HL-60/S4 treated with retinoic acid at 250 ng/mL for 4 days and 3 days (cell line): ENCODE results near the gene VIPAS39.
"Not testable (repeated sequence)": the region's sequence is repeated elsewhere in the genome, so short reads cannot be mapped to it uniquely, and the experiment has no call there.

ENCODE experiments used
- in situ Hi-C: fragments of 300-500 bp; cut with MboI; formaldehyde crosslinking; loops from 2 replicates; pipeline ENCODE4 v1.7.0; 2022; ENCODE audit warnings: low sequenced_read_pairs

Gene VIPAS39

GRCh38 chr14:77470224-77470870 is 12.9 kb upstream of the VIPAS39 start:
- in situ Hi-C loops, result no loop called here

GRCh38 chr14:77469539-77469938 is 12.1 kb upstream of the VIPAS39 start:
- in situ Hi-C loops, result no loop called here

- in situ Hi-C loops, result no loop called here
These were observed 11.7 kb upstream of the VIPAS39 start for GRCh38 chr14:77469067-77469505.

DNA sequence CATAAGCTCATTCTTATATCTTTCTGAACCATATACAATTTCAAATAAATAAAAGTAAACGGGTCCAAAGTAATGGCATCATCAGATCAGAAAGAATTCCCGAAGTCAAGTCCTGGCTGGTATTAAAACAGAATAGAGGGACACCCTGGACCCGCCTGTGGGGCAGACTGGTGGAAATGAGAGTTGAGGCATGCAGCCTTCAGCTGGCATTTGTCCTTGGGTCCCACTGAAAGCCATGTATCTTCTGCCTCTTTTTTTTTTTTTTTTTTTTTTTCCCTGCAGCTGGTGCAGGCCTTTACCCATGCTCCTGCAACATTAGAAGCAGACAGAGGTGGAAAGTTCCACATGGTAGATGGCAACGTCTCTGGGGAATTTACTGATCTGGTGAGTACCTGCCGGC is 10.4 kb upstream of the VIPAS39 start:
- in situ Hi-C loops, result no loop called here

DNA sequence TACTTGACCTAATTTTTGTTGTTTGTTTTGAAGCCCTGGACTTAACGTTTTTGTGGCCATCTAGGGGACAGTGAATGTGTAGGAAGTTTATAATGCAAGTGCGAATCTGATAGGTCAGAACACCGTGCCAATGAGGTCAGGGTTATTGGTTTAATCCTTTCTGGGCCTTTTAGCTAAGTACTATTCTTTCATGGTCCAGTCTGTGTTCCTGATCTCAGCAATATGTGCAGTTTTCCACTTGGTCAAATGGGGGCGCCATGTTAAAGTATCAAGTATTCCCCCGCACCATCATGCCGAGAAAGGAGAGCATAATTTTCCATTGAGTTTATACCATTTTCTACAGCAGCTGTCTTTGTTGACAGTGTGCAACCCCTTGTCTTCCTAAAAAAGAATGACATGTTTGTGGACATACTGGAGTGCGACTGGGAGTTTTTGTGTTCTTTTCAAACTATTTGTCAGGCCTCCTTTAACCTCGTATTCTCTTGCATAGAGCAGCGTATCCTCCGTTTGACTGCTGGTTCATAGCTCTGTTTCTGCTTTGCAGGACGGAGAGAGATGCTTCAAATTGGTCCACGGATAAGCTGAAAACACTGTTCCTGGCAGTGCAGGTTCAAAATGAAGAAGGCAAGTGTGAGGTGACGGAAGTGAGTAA is 1.8 kb upstream of the VIPAS39 start:
- in situ Hi-C loops, result no loop called here

- in situ Hi-C loops, result no loop called here
These were observed 999 bp upstream of the VIPAS39 start for GRCh38 chr14:77458249-77458950.

DNA sequence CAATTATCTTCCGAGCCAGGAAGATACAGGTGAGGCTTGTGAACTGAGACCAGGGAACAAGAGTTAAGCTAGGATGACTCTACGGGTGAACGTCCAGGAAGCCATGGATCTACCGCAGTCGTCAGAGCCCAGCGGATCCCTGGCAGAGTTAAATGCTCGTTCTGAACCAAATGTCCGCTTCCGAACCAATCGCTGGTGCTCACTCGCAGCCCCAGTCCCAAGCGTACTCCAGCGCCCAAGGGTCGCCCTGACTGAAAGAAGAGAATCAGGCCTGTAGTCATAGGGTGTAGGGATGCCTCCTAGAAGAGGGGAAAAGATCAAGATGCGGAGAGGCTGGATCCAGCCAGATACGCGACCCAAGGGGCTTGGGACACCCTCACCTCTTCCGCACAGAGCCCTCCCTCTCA is 283 bp downstream of the VIPAS39 start:
- in situ Hi-C loops, result no loop called here

DNA sequence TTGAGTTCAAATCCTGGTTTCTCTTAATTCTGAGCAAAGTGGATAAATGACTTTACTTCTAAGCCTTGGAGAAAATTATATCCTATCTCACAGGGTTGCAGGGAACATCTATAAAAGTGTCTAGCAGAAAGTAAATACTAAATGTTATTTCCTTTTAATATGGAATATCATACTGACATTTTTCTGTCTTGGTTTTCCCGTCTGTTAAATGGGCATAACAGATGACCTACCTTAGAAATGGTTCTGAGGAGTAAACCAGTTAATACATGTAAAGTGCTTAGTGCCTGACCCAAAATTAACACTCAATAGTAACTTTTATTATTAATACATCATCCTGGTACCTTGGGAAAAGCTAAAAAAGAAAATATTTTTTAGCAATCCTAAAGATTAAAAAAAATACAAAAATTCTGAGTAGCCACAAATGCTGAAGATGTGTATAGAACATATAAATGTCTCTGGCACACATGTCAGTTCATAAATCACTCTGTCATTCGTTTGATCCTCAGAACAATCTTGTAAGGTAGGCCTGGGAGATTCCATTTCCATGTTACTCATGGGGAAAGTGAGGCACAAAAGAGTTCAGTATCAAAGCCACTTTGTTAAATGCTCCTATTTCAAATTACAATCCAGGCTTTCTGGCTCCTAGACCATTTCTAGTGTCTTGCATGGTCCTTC is 1.3 kb downstream of the VIPAS39 start:
- in situ Hi-C loops, result no loop called here

DNA sequence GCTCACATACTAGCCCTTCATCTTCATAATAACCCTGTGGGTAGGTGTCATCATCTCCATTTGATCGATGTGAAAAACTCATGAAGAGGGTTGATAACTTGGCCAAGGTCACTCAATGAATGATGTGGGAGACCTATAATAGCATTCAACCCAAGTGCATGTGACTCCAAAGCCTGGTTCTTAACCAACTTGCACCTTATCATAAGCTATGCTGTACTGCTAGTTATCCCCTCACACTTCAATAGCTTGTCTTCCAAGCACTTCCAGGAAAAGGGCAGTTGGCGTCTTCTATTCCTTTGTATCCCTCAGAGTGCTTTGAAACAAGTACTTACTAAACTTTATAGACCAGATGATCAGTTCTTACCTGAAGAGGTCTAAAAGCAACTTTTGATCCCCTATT is 15.2 kb downstream of the VIPAS39 start:
- in situ Hi-C loops, result no loop called here

DNA sequence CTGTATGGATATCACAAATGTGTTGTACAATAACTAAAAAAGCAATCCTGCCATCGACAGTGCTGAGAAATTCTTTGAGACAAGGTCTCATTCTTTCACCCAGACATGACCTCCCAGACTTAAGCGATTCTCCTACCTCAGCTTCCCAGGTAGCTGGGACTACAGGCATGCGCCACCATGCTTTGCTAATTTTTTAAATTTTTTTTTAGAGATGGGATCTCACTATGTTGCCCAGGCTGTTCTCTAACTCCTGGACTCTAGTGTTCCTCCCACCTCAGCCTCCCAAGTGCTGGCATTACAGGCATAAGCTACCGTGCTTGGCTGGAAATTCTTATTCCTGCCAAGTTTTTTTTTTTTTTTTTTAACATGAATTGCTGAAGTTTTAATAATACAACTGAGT is 17.5 kb downstream of the VIPAS39 start:
- in situ Hi-C loops, result no loop called here

- in situ Hi-C loops, result no loop called here
These were observed 18.8 kb downstream of the VIPAS39 start for GRCh38 chr14:77438596-77438995.

GRCh38 chr14:77436042-77436441 is 21.4 kb downstream of the VIPAS39 start:
- in situ Hi-C loops, result no loop called here

GRCh38 chr14:77426396-77426795 is 31.0 kb downstream of the VIPAS39 start:
- in situ Hi-C loops, result no loop called here

GRCh38 chr14:77424862-77425261 is 32.5 kb downstream of the VIPAS39 start:
- in situ Hi-C loops, result no loop called here

- in situ Hi-C loops, result no loop called here
These were observed 34.0 kb downstream of the VIPAS39 start, which contains the start of gene NOXRED1 for GRCh38 chr14:77423423-77423822. Gene NOXRED1 (minus strand): TSS chr14:77423523. CDS start chr14:77422889, 634 bp downstream.

DNA sequence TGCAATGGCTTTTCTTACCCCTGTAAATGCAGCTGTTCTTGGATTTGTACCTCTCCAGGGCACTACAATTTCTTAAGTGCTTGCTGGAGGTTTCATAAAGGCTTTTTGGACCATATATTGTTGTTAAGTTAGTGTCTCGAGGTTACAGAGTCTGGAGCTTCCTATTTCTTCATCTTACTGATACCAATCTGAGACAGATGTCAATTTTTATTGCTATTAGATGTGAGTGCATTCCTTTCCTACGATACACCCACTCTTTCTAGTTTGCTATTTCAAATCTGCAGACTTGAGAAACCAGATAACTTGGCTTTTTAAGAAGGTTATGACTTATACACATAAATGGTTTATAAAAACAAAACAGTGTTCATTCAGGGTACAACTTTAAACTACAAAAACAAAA is 36.2 kb downstream of the VIPAS39 start:
- in situ Hi-C loops, result no loop called here

- in situ Hi-C loops, result no loop called here
These were observed 40.6 kb downstream of the VIPAS39 start for GRCh38 chr14:77416836-77417235.

GRCh38 chr14:77416098-77416497 is 41.3 kb downstream of the VIPAS39 start:
- in situ Hi-C loops, result not testable (repeated sequence)

- in situ Hi-C loops, result not testable (repeated sequence)
These were observed 41.9 kb downstream of the VIPAS39 start for GRCh38 chr14:77415403-77416030.

DNA sequence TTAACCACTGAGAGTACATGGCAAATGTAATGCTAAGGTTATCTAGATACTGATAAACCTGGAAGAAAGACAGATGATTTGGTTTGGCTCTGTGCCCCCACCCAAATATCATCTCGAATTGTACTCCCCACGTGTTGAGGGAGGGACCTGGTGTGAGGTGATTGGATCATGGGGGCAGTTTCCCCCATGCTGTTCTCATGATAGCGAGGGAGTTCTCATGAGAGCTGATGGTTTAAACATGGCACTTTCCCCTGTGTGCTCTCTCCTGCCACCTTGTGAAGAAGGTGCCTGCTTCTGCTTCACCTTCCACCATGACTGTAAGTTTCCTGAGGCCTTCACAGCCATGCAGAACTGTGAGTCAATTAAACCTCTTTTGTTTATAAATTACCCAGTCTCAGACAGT is 48.3 kb downstream of the VIPAS39 start:
- in situ Hi-C loops, result no loop called here

- in situ Hi-C loops, result no loop called here
These were observed 50.2 kb downstream of the VIPAS39 start for GRCh38 chr14:77407158-77407557.
